ENCODE measurements around the gene FAM83C.

The FAM83C gene

GRCh38 chr20:35283441-35284266 is 8.6 kb downstream of the FAM83C start:
- no peak for DNase-seq (ENCODE audit: low spot score)

- DNase-seq (ENCODE audit: low spot score): no peak
These were observed 10.6 kb downstream of the FAM83C start for GRCh38 chr20:35281506-35282101.

GRCh38 chr20:35280523-35280922 is 11.7 kb downstream of the FAM83C start:
- DNase-seq (ENCODE audit: low spot score): no peak

- no peak for DNase-seq (ENCODE audit: low spot score)
These were observed 12.6 kb downstream of the FAM83C start for GRCh38 chr20:35279533-35280174.

GRCh38 chr20:35279040-35279439 is 13.2 kb downstream of the FAM83C start:
- no peak for DNase-seq (ENCODE audit: low spot score)

- DNase-seq (ENCODE audit: low spot score): peak; percentile 94
These were observed 14.5 kb downstream of the FAM83C start, which contains the start of gene MMP24OS for GRCh38 chr20:35277531-35278395. Gene MMP24OS (minus strand): TSS chr20:35278122. CDS start chr20:35277929, 193 bp downstream.

- no peak for DNase-seq (ENCODE audit: low spot score)
These were observed 15.1 kb downstream of the FAM83C start for GRCh38 chr20:35277127-35277526.

- no peak for DNase-seq (ENCODE audit: low spot score)
These were observed 15.8 kb downstream of the FAM83C start for GRCh38 chr20:35276408-35276807.

GRCh38 chr20:35275741-35276251 is 16.4 kb downstream of the FAM83C start:
- no peak for DNase-seq (ENCODE audit: low spot score)

GRCh38 chr20:35274172-35275092 is 17.8 kb downstream of the FAM83C start:
- no peak for DNase-seq (ENCODE audit: low spot score)

GRCh38 chr20:35273449-35274171 is 18.6 kb downstream of the FAM83C start:
- peak; percentile 75 for DNase-seq (ENCODE audit: low spot score)

GRCh38 chr20:35271904-35272303 is 20.3 kb downstream of the FAM83C start:
- DNase-seq (ENCODE audit: low spot score): no peak

GRCh38 chr20:35271073-35271882 is 20.9 kb downstream of the FAM83C start:
- no peak for DNase-seq (ENCODE audit: low spot score)

GRCh38 chr20:35270021-35270902 is 22.0 kb downstream of the FAM83C start:
- DNase-seq (ENCODE audit: low spot score): no peak

- DNase-seq (ENCODE audit: low spot score): peak; percentile 65
These were observed 23.0 kb downstream of the FAM83C start for GRCh38 chr20:35269055-35269781.

GRCh38 chr20:35267092-35267491 is 25.1 kb downstream of the FAM83C start:
- DNase-seq (ENCODE audit: low spot score): no peak

- no peak for DNase-seq (ENCODE audit: low spot score)
These were observed 27.5 kb downstream of the FAM83C start for GRCh38 chr20:35264755-35265154.

Measured in Ammon's horn (tissue), 1 donor.